GM21717 (cell line): ENCODE results near the gene ARSI.

Experiments used
- ATAC-seq: cut with Tn5 transposase; IDR thresholded peaks from one replicate; pipeline ENCODE4 v1.9.1; 2021; ENCODE audit warnings: mild to moderate bottlenecking, moderate library complexity; ENCODE audit not compliant: unreplicated experiment

The ARSI gene

GRCh38 chr5:150295172-150295634, 7.5 kb downstream of the ARSI start:
- ATAC-seq: no peak

DNA sequence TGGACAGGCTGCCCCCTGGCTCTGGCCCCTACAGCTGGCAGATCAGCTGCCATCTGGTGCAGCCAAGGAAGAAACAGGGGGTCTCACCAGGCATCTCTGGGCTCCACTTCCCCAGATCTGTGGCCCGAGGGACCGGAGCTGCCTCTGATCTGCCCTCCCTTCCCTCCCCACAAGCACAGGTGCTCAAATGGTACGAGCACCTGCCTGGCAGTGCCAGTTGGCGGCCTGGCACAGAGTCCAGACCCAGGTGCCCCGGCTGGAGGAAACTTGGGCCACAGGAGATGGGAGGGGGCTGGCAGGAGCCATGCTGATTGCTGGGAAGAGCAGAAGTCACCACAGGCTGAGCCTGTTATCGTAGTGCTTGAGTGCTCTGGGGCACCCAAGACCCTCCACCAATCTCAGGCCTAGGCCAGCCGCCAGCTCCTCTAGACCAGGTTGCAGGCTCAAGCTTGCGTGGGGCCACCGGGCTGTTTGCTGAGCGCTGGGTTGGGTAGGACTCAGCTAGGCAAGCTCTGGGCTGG, 8.1 kb downstream of the ARSI start:
- ATAC-seq: no peak

GRCh38 chr5:150293091-150293941, 9.4 kb downstream of the ARSI start:
- ATAC-seq: no peak

DNA sequence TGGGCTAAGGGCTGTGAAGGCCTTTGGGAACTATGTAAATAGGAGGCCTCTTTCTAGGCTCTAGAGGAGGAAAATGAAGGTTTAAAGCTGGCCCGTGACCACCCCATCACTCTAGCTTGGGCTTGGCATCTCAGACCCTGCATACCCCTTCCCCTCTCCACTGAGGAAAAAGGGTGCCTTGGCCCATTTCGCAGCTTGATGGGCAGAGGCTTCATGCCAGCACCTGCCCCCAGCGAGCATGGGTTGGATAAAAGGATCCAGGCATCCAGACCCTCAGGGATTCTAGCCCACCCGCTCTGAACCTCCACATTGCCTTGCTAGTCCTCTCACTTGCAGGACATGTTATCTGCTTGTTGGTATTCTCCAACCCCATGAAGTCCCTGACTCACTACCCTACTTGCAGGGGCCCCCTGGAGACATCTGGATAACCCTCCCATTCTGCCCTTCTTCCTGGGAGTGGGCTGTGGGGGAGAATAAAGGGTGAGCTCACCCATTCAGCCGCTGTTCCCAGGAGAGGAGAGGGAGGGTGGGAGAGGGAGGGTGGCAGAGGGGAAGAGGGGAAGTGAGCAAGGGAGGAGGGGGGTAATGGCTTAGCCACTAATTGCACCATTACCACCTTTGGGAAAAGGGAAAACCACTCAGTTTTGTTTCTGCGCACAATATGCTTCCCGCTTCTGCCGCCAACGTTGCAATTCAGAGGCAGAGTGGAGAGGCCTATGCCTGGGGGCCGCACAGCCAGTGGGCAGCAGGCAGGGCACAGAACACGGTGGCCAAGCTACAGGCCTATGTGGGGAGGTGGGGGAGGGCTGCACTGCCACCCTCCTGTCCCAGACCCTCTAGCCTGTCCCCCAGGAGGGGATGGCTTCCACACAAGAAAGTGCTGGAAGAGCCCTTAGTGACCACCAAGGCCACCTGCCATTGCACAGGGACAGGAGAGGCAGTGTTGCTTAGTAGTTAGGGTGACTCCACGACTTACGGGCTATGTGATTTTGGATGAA, 11.0 kb downstream of the ARSI start:
- ATAC-seq: no peak

- no peak for ATAC-seq
These were observed 12.9 kb downstream of the ARSI start, which contains the start of gene CAMK2A for GRCh38 chr5:150289551-150290390. Gene CAMK2A, minus strand, starts transcription at chr5:150289773. Its CDS starts 148 bp downstream, at chr5:150289625.

DNA sequence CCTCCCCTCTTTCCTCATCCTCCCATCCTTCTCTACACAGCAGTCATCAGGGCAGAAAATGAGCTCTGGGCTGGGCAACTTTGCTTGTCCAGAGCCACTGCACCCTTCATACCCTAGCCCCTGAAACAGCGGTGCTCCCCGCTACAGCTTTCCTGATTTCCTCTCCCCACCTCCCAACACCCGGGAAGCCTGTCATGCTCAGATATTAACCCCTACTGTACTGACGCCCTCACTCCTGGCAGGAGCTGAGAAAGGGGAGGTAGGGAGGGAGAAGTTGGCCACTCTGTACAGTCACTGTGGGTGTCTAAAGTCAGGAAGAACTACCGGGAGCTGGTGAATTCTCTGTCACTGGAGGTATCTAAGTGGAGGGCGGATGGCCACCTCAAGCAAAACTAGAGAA, 13.9 kb downstream of the ARSI start:
- ATAC-seq: no peak

DNA sequence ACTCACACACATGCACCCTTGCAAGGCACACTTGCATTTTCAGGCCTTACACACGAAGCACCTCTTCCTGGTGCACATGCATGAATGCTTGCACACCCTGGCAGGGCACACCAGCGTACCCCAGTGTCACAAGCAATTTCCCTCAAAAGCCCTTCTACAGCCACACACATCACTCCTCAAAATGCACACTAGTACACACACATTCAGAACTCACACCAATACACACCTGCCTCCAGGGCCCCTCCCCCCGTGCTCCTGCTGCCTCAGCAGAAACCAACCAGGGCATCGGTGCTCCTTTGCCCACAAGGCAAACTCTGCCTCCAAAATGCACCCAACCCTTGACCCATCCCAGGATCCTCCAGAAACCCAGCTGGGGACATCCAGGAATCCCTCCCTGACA, 14.3 kb downstream of the ARSI start:
- ATAC-seq: no peak

GRCh38 chr5:150286820-150287219, 15.9 kb downstream of the ARSI start:
- ATAC-seq: no peak

GRCh38 chr5:150285114-150285513, 17.6 kb downstream of the ARSI start:
- no peak for ATAC-seq

DNA sequence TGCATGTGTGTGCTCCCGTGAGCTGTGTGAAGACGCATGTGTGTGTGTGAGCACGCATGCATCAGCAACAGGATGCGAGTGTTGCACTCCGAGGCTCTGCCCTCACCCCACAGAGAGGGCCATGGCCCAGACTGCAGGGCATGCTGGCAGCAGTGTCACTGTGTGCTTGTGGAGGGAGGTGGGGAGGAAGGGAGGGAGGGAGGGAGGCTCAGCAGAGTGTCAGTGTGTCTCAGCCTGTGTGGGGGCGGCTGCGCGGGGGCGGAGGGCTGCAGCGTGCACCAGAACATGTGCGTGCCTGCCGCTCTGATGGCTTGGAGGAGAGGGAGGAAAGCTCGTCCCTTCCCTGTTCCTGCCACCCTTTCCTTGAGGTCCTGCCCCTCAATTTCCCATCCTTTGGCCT, 18.4 kb downstream of the ARSI start:
- ATAC-seq: no peak

DNA sequence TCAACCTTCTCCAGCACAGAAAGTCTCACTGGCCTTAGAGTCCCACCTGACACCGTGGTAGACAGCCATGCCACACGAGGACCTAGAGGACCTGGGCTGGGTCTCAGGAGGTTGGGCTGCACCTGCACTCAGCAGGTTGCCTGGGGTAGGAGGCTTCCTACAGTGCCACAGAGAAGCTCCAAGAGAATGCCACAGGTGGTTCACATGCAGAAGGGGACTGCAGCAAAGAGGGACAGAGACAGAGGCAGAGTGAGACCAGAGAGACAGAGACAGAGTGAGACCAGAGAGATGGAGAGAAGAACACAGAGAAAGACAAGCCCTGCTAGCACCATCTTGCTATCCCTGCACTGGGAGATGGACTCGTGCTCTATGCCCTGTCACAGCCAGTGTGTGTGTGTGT, 18.8 kb downstream of the ARSI start:
- ATAC-seq: no peak

- no peak for ATAC-seq
These were observed 20.7 kb downstream of the ARSI start for GRCh38 chr5:150281987-150282386.

GRCh38 chr5:150279330-150280020, 23.2 kb downstream of the ARSI start:
- no peak for ATAC-seq

DNA sequence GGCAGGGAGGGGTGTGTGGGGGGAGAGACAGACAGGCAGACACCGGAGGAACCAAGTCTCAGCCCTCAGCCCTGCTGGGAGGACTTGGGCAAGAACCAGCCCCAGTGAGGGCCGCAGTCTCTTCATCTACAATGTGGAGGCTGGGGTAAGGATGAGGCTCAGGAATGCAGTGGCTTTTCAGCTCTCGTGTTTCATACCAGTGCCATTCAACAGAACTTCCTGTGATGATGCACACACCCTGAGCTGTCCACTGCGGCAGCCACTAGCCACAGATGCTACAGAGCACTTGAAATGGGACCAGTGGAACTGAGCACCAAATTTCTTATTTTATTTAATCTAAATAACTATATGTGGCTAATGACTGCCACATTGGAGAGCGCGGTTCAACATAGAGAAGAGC, 23.8 kb downstream of the ARSI start:
- no peak for ATAC-seq

- no peak for ATAC-seq
These were observed 24.5 kb downstream of the ARSI start for GRCh38 chr5:150278046-150278730.

DNA sequence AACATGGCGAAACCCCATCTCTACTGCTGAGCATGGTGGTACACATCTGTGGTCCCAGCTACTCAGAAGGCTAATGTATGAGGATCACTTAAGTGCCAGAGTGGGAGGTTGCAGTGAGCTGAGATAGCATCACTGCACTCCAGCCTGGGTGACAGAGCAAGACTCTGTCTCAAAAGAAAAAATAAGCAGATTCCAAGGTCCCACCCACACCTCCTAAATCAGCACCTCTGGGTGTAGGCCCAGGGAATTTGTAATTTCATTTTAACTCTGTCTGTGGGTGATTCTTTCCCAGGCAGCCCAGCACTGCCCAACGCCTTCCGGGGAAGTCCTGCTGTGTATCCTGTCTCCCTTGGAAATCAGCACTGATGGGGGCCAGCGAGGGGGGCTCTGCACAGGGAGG, 25.7 kb downstream of the ARSI start:
- ATAC-seq: no peak

- no peak for ATAC-seq
These were observed 27.9 kb downstream of the ARSI start for GRCh38 chr5:150274811-150275210.

- ATAC-seq: no peak
These were observed 30.2 kb downstream of the ARSI start for GRCh38 chr5:150272531-150272930.

- no peak for ATAC-seq
These were observed 30.8 kb downstream of the ARSI start for GRCh38 chr5:150271923-150272322.
